ENCODE data around the gene GUCD1.
"Not testable (repeated sequence)": the region's sequence is repeated elsewhere in the genome, so short reads cannot be mapped to it uniquely, and the experiment has no call there.

Gene GUCD1

GRCh38 chr22:24563246-24563645 is 8.3 kb upstream of the GUCD1 start:
- no peak for DNase-seq

DNA sequence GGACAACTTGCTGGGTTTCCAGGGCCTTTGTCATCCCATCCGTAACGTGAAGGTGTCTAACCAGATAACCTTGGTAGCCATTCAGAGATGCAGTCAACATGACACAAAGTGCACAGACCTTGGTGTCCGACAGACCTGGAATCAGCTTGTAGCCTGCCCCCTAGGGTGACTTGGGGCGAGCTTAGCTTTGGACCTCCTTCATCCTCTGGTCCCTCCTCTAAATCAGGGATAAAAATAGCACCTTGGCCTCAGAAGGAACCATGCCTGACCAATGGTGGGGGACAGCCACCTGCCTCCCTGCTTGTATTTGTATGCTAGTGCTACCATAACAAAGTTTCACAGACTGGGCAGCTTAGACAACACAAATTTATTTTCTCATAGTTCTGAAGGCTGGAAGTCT is 4.5 kb upstream of the GUCD1 start:
- no peak for DNase-seq

GRCh38 chr22:24555165-24556039 is 464 bp upstream of the GUCD1 start, which contains the start of gene SNRPD3:
SNRPD3 (plus strand) TSS chr22:24555999; CDS start chr22:24557675, 1,676 bp downstream.
- peak; percentile 99 for DNase-seq

DNA sequence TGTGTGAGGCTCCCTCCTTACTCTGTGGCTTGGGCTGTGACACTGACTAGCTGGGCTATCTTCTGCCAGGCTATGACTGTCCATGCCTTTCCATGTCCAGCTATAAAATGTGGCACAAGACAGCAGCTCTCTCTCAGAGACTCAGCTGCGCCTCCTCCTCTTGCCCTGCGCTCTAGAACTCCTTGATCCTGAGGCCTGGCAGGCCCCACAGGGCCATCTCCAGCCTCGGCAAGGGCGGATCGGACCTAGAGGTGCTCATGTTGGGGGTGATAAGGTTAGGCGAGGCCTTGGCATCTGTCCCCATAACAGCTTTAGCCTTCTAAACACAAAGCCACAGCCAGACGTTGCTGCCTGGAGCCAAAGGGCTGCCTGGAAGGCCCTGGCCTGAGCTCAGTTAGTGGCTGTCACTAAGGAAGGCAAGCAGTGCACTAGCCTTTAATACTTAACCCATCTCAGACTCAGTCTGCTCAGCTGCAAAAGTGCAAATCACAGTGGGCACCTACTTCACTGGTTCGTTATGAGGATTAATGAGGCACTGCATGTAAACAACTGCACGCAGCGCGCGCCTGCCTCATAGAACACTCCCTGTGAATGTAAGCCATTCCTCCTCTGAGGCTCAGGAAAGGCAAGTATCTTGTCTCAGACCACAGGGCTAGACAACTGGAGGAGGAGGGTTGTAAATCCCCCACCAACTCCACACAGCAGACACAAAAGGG is 1.2 kb downstream of the GUCD1 start:
- DNase-seq: no peak

GRCh38 chr22:24552503-24553286 is 2.2 kb downstream of the GUCD1 start:
- peak; percentile 50 for DNase-seq

GRCh38 chr22:24550902-24551435 is 4.0 kb downstream of the GUCD1 start:
- DNase-seq: no peak

- DNase-seq: no peak
These were observed 4.7 kb downstream of the GUCD1 start for GRCh38 chr22:24550028-24550901.

GRCh38 chr22:24548812-24549211 is 6.1 kb downstream of the GUCD1 start:
- DNase-seq: no peak

- DNase-seq: no peak
These were observed 11.2 kb downstream of the GUCD1 start for GRCh38 chr22:24543679-24544243.

DNA sequence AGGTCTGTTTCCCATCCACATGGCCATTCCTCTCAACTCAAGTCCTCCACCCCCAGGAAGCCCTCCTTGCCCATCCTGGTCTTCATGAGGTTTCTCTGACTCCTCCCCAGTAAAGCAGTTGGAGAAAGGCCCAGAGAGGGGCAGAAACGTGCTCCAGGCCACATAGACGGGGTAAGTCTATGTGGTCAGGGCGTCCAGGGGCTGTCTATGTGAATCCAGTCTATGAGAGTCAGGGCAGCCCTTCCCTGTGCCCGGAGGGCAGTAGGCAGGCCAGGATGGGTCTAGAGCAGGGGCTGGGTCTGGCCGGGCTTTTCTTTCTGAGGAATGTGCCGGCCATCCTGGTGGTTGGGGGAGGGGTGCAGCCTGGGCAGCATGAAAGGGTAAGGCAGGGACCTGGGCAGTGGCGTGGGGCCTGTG is 11.7 kb downstream of the GUCD1 start:
- DNase-seq: no peak

DNA sequence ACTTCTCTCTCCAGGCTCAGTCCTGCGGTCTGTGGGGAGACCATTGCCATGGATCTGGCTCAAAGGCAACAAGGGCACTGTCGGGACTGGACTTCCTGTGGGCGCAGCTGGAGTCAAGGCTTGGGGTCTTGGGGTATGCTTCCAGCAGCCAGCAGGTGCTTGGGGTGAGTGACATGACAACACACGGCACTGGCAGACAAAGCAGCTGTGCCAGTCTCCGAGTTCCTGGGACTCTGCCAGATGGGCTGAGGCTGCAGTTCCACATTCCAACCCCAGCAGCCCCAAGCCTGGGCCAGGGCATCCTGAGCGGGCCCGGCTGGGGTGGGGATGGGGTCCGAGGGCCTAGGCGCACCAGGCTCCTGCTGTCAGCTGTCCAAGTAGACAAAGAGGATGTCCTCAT is 12.3 kb downstream of the GUCD1 start:
- no peak for DNase-seq

DNA sequence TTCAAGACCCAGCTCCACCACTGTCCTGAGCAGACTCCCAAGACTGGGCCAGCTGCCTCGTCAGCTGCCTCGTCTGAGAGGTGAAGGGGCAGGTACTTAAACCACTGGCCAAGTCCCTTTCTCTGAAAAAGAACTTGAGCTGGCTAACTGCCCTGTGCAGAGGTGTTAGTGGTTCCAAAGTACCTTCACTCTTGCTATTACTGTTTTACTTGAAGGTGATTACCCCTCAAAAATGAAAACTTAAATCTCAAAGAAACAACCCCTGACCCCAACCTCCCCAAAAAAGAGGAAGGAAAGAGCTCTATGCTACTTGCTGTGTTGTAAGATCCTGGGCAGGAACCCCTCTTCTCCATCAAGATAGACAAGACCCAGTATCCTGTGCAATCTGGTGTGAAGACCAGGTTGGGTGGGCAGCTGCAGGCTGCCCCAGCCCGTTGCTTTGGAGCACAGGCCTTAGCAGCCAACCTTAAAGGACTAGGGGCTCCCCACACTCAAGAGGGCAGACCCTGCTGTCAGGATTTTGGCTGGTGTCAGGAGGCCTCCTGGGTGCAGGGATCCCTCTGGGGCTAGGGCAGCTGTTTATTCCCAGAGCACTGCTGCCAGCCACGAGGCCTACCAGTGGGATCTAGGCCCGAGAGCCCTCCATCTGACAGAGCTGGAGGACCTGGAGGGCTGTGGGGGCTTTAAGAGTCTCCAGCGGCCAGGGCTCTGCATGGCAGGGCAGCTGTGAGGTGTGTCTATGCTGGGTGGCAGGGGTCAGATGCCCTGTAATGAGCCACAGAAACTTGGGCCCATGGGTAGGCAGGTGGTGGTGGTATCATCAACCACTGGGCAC is 13.0 kb downstream of the GUCD1 start:
- no peak for DNase-seq

GRCh38 chr22:24540470-24540869 is 14.5 kb downstream of the GUCD1 start:
- no peak for DNase-seq

- no peak for DNase-seq
These were observed 18.8 kb downstream of the GUCD1 start for GRCh38 chr22:24536089-24536488.

GRCh38 chr22:24535348-24535747 is 19.6 kb downstream of the GUCD1 start:
- no peak for DNase-seq

DNA sequence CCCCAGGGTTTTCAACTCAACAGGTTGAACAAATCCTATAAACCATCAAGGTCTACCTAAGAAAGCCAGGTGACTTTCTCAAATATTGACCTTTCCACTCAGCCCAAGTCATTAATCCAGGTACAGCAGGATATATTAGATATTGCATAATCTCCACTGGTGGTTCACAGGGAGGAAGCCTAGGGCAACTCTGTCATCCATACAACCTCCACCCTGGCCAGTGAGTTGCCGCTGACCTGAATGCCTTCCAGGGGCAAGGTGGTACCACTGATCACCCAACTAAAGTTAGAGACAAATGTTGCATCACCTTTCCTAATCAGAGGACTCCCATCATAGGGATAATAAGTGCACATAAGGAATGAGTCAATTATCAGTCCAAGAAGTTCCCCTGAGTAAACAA is 22.9 kb downstream of the GUCD1 start:
- DNase-seq: no peak

DNA sequence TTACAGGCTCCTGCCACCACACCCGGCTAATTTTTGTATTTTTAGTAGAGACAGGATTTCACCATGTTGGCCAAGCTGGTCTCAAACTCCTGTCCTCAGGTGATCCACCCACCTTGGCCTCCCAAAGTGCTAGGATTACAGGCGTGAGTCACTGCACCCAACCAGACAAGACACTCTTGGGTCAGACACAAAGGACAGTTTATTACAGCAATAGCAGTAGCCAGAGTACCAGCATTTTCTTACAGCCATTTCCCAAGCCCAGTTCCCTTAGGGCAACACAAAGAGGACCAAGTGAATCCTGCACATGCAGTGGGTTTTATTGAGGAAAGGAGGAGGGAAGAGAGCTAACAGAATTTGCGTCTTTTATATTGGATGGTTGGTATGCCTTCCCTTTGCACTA is 24.0 kb downstream of the GUCD1 start:
- DNase-seq: not testable (repeated sequence)

DNA sequence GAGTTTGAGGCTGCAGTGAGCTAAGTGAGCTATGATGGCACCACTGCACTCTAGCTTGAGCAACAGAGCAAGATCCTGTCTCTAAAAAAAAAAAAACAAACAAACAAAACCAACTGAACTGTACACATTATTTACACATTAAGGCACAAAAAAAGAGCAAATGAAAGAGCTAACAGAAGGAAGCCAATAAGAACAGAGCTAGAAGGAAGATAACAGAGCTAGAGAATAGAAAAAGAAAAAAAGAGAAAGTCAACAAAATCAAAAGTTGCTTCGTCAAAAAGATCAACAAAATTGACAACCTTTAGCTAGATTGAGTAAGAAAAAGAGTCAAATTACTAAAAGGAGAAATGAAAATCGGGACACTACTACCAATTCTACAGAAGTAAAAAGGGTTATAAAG is 25.0 kb downstream of the GUCD1 start:
- no peak for DNase-seq

DNA sequence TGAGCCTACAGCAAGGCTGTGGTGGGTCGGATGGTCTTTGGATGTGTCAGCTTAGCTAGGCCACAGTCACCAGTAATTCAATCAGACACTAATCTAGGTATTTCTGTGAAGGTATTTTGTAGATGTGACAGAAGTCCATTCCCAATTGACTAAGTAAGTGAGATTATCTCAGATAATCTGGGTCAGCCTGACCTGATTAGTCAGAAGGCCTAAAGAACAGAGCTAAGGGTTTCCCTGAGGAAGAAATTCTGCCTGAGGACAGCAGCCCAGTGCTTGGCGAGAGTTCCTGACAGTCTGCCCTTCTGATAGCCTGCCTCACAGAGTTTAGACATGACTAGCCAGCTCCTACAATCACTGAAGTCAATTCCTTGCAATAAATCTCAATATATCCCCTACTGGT is 28.7 kb downstream of the GUCD1 start:
- DNase-seq: no peak

DNA sequence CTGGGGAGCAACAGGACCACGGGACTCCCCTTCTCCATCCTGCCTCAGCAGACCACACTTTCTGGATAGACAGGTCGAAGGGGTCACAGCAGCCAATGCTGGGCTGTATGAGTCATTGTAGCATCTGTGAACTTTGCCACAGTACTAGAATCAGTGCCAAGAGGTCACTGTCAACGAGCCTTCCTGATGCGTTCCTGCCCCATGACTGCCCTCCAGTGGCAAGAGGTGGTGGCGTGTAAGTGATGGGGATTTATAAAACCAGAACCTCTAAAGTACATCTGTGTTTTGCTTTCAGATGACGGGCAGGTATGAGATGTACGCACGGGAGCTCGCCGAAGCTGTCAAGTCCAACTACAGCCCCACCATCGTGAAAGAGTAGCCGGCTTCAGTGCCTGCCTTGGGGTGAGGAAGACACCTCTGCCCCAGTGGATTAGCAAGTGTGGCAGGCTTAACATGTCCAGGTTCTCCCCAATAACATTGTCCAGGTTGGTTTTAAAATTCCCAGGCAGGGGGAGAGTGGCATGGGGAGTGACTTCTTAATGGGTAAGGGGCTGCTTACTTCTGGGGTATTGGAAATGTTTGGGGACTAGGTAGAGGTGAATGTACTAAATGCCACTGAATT is 29.4 kb downstream of the GUCD1 start:
- peak; percentile 40 for DNase-seq

Measured in NCI-H1092 (cell line).